GM18907 (cell line): ENCODE data around the gene CGRRF1.

ENCODE experiments used
- ATAC-seq: cut with Tn5 transposase; IDR thresholded peaks from one replicate; pipeline ENCODE4 v1.9.1; 2021; ENCODE audit warnings: mild to moderate bottlenecking, moderate library complexity; ENCODE audit not compliant: unreplicated experiment

Gene CGRRF1

GRCh38 chr14:54509546-54510501, at the start of gene CGRRF1:
TSS of gene CGRRF1 (plus strand) at chr14:54509906. CDS start at chr14:54509960, 54 bp downstream.
- peak; percentile 96 for ATAC-seq

- ATAC-seq, result no peak
Observed at GRCh38 chr14:54462048-54462447, 47.7 kb upstream of the CGRRF1 start.

- ATAC-seq, result no peak
Observed at GRCh38 chr14:54465654-54466053, 44.1 kb upstream of the CGRRF1 start.

- ATAC-seq, result no peak
Observed at GRCh38 chr14:54467280-54467679, 42.4 kb upstream of the CGRRF1 start.

GRCh38 chr14:54470701-54471100, 39.0 kb upstream of the CGRRF1 start:
- no peak for ATAC-seq

- ATAC-seq, result no peak
Observed at GRCh38 chr14:54471641-54472040, 38.1 kb upstream of the CGRRF1 start.

GRCh38 chr14:54472315-54472714, 37.4 kb upstream of the CGRRF1 start:
- no peak for ATAC-seq

- ATAC-seq, result no peak
Observed at GRCh38 chr14:54474232-54474793, 35.4 kb upstream of the CGRRF1 start.

- no peak for ATAC-seq
Observed at GRCh38 chr14:54475187-54475899, 34.4 kb upstream of the CGRRF1 start.

GRCh38 chr14:54475911-54476310, 33.8 kb upstream of the CGRRF1 start:
- ATAC-seq, result no peak

- ATAC-seq, result no peak
Observed at GRCh38 chr14:54478636-54479215, 31.0 kb upstream of the CGRRF1 start.

GRCh38 chr14:54480830-54481562, 28.7 kb upstream of the CGRRF1 start:
- no peak for ATAC-seq

GRCh38 chr14:54481695-54482094, 28.0 kb upstream of the CGRRF1 start:
- no peak for ATAC-seq

GRCh38 chr14:54483073-54483745, 26.5 kb upstream of the CGRRF1 start:
- no peak for ATAC-seq

GRCh38 chr14:54483846-54484245, 25.9 kb upstream of the CGRRF1 start:
- ATAC-seq, result no peak

GRCh38 chr14:54486685-54487084, 23.0 kb upstream of the CGRRF1 start:
- ATAC-seq, result no peak

- no peak for ATAC-seq
Observed at GRCh38 chr14:54487771-54488170, 21.9 kb upstream of the CGRRF1 start.

- peak; percentile 27 for ATAC-seq
Observed at GRCh38 chr14:54488318-54488645, 21.4 kb upstream of the CGRRF1 start.

GRCh38 chr14:54488646-54489317, 20.9 kb upstream of the CGRRF1 start, which contains the start of gene GMFB:
TSS of gene GMFB (minus strand) at chr14:54488980. CDS start at chr14:54488927, 53 bp downstream.
- ATAC-seq, result peak; percentile 90

GRCh38 chr14:54489318-54489683, 20.4 kb upstream of the CGRRF1 start:
- no peak for ATAC-seq
